Measurements from ENCODE around the gene MIA. TPM values are rescaled to one million over a fixed set of nuclear protein-coding genes. Genes with fewer than 3 reads are reported as not detected.

Gene MIA
- total and polyA plus RNA-seq, 2 of the 8 experiments (the other 6 are each of a cell fraction or from before 2014, with no cell fraction given), result not detected

DNA sequence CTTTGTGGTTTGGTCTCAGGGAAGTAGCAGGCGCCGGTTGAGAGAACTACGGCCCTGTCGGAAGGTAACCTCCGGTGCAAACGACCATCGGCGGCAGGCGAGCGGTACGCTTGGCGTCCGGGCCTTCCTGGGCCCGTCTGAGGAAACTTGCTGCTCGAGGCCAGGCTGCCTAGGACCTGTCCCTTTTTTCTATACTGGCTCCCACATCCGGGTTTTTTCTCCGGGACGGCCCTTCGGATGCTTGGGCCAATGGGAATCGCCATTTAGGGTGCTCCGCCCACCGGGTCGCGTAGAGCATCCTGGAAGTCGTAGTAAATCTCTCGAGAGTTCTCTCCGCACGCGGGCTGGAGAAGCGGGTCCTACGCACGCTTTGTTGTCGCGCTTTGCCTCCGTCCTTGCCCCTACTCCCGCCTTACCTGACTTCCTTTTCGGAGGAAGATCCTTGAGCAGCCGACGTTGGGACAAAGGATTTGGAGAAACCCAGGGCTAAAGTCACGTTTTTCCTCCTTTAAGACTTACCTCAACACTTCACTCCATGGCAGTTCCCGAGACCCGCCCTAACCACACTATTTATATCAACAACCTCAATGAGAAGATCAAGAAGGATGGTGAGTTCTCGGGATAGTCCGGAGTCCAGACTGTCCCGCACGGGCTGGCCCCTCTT is 24.3 kb upstream of the MIA start, which contains the start of gene SNRPA:
TSS of gene SNRPA (plus strand) at position 330 of the 664 bp plus-strand sequence. CDS start at position 536, 206 bp downstream.
- Histone ChIP-seq H3K36me3 (ENCODE audit: control insufficient read depth in 2 of 4, insufficient read depth in 4 of 4, low read length in 3 of 4) (peaks cover 2 to 28% (median 11%) of the 10 kb centered on the region in 4 experiments; a peak in 6 of 8 replicates), H3K79me2 (ENCODE audit: control insufficient read depth in 1 of 2, insufficient read depth in 2 of 2, low read length in 2 of 2) (peaks cover 40 to 69% of the 10 kb centered on the region in 2 experiments), H3K27ac (ENCODE audit: low read depth, low read length) (peak within 1 kb of the TSS; percentile 99), H3K4me3 (ENCODE audit: extremely low read depth in 1 of 4, insufficient read depth in 2 of 4, low read depth in 3 of 4, low read length in 4 of 4) (peak within 1 kb of the TSS; percentile 80 to 99 (median 90)), H3K79me1 (ENCODE audit: low read depth, low read length) (peaks cover 2% of the 10 kb centered on the region), H2AK5ac (ENCODE audit: low read depth, low read length) (peak within 1 kb of the TSS; percentile 100), H4K8ac (ENCODE audit: extremely low read depth, insufficient read depth, low read length) (peak within 1 kb of the TSS; percentile 99; the same call in 1 of the 2 replicates), H3K23ac (ENCODE audit: insufficient read length) (no peak within 1 kb of the TSS), H3K9ac (replicated peaks in 1 of 4; ENCODE audit: extremely low read depth in 1 of 4, low read depth in 3 of 4, low read length in 3 of 4) (peak within 1 kb of the TSS; percentile 99 to 100 (median 100)), H3K27me3 (replicated peaks in 1 of 4; ENCODE audit: control insufficient read depth in 3 of 4, extremely low read depth in 1 of 4, insufficient read depth in 3 of 4, low read length in 3 of 4) (no peaks in the 10 kb centered on the region), H3K14ac (ENCODE audit: insufficient read length) (peak within 1 kb of the TSS; percentile 50), H3K56ac (replicated peaks; ENCODE audit: insufficient read length, low read depth, low read length) (peak within 1 kb of the TSS; percentile 94), H3K4me1 (replicated peaks in 1 of 4; ENCODE audit: control insufficient read depth in 3 of 4, insufficient read depth in 4 of 4, low read length in 3 of 4) (peaks cover 0 to 7% (median 2%) of the 10 kb centered on the region in 4 experiments; a peak in 4 of 7 replicates), H2AFZ (ENCODE audit: low read length) (no peak within 1 kb of the TSS), H3K18ac (ENCODE audit: extremely low read depth, low read length) (peak within 1 kb of the TSS; percentile 100), H3K23me2 (ENCODE audit: low read depth, low read length) (peaks cover 9% of the 10 kb centered on the region), H2BK120ac (replicated peaks; ENCODE audit: low read depth, low read length) (peak within 1 kb of the TSS; percentile 83), H4K20me1 (replicated peaks in 1 of 2; ENCODE audit: control insufficient read depth in 1 of 2, insufficient read depth in 2 of 2, low read length in 2 of 2) (peaks cover 11 to 14% of the 10 kb centered on the region in 2 experiments), H2BK5ac (ENCODE audit: low read depth, low read length) (peak within 1 kb of the TSS; percentile 100), H2BK15ac (ENCODE audit: low read length) (peak within 1 kb of the TSS; percentile 72), H3K4ac (replicated peaks; ENCODE audit: insufficient read length, low read depth, low read length) (peak within 1 kb of the TSS; percentile 88), H3K9me3 (ENCODE audit: insufficient read depth in 2 of 2, low read depth in 1 of 2, low read length in 1 of 2) (no peaks in the 10 kb centered on the region), H4K91ac (replicated peaks; ENCODE audit: insufficient read length, low read length) (peak within 1 kb of the TSS; percentile 99), H2BK20ac (ENCODE audit: low read length) (no peak within 1 kb of the TSS), H2BK12ac (ENCODE audit: low read depth, low read length) (peak within 1 kb of the TSS; percentile 100), H4K5ac (ENCODE audit: insufficient read length, low read depth, low read length) (peak within 1 kb of the TSS; percentile 98), H3K4me2 (ENCODE audit: insufficient read depth in 1 of 2, low read depth in 2 of 2, low read length in 2 of 2) (peak within 1 kb of the TSS; percentile 91 to 99)
- peak; percentile 60 for FAIRE-seq
- POLR2A ChIA-PET (ENCODE audit: partially characterized antibody), result interaction anchor here (0.7 to 15.7 kb wide), 26 partner anchors 8 to 558 kb away, joined by 3 to 399 read pairs (median 4); partner anchors contain the start of genes COQ8B, EGLN2, HNRNPUL1 and ITPKC
- WGBS, 2 experiments (ENCODE audit: extremely low coverage in 1 of 2, insufficient coverage in 1 of 2, insufficient read length in 1 of 2, insufficient replicate concordance in 2 of 2, low coverage in 1 of 2, low lambda C conversion rate in 2 of 2, missing lambda C conversion rate in 1 of 2), result 2% methylated on average over 45 of the region's 46 CpGs; no CpG with 5 or more reads in 1 of the 2 experiments
- peak; percentile 93 to 97 for DNase-seq (ENCODE audit: low read depth in 1 of 2, low spot score in 2 of 2)
- CTCF ChIA-PET (ENCODE audit: partially characterized antibody), result interaction anchor here (1.0 to 2.2 kb wide), 3 partner anchors 10 to 68 kb away, joined by 3 to 10 read pairs (median 5); no protein-coding TSS in a partner anchor
- TF ChIP-seq CHD1 (IDR thresholded peaks at IDR 0.05; ENCODE audit: low read depth, low read length), result no peak
- TF ChIP-seq JUND (IDR thresholded peaks at IDR 0.05; ENCODE audit: low read length), result no peak
- no peak for TF ChIP-seq NRF1 (IDR thresholded peaks at IDR 0.05; ENCODE audit: low read depth, low read length)
- TF ChIP-seq, protein P1, sequence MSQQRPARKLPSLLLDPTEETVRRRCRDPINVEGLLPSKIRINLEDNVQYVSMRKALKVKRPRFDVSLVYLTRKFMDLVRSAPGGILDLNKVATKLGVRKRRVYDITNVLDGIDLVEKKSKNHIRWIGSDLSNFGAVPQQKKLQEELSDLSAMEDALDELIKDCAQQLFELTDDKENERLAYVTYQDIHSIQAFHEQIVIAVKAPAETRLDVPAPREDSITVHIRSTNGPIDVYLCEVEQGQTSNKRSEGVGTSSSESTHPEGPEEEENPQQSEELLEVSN (IDR thresholded peaks at IDR 0.05), result peak; percentile 77
- TF ChIP-seq KDM5A (IDR thresholded peaks at IDR 0.05; ENCODE audit: low read length), result no peak
- TF ChIP-seq TEAD4 (IDR thresholded peaks at IDR 0.05; ENCODE audit: low read depth, low read length), result no peak
- no peak for TF ChIP-seq TAF7 (optimal IDR thresholded peaks at IDR 0.05; ENCODE audit: borderline replicate concordance, low read depth, low read length)
- no peak for TF ChIP-seq RFX5 (IDR thresholded peaks at IDR 0.05; ENCODE audit: borderline replicate concordance, low read depth, low read length)
- no peak for TF ChIP-seq EGR1 (IDR thresholded peaks at IDR 0.05; ENCODE audit: borderline replicate concordance, low read depth, low read length)
- TF ChIP-seq BRCA1 (IDR thresholded peaks at IDR 0.05; ENCODE audit: low read depth, low read length), result no peak; the same call in 1 of the 2 replicates

Measured in H1 (cell line).